Naive thymus-derived CD4-positive, alpha-beta T cell (primary cell): ENCODE data around the gene PRLH. TPM values are rescaled to one million over a fixed set of nuclear protein-coding genes. Genes with fewer than 3 reads are reported as not detected.
"Not testable (repeated sequence)": the region's sequence is repeated elsewhere in the genome, so short reads cannot be mapped to it uniquely, and the experiment has no call there.

Source experiments
- ATAC-seq: fragments of 150-1000 bp; cut with Tn5 transposase; 2 replicates; pipeline ENCODE4 v1.10.0; 2021; ENCODE audit warnings: mild to moderate bottlenecking, moderate library complexity
- CTCF ChIA-PET: fragments of 350-600 bp; sonication (Branson Sonifier 250); formaldehyde crosslinking; loops from one replicate; lab custom pipeline; 2021; ENCODE audit warnings: antibody characterized with exemption; lab: Charles Lee
- POLR2A ChIA-PET: fragments of 350-600 bp; sonication (Branson Sonifier 250); formaldehyde crosslinking; loops from one replicate; lab custom pipeline; 2021; ENCODE audit warnings: antibody characterized with exemption, inconsistent platforms; lab: Charles Lee
- DNase-seq, 9 donors: peaks; one replicate each; pipeline versions ENCODE4 v3.0.0 to v3.0.0-alpha.2; 2020 to 2022; ENCODE audit warnings: mixed read lengths in 1 of 9
- H3K27ac ChIP-seq: one replicate; pipeline ENCODE4 v1.7.0; 2013; ENCODE audit warnings: mild to moderate bottlenecking, low read depth, low read length, moderate library complexity
- H3K27me3 ChIP-seq, 2 donors: one replicate each; pipeline ENCODE4 v1.7.0; 2013; ENCODE audit warnings: low read length in 2 of 2, mild to moderate bottlenecking in 2 of 2, moderate library complexity in 2 of 2; ENCODE audit not compliant: control insufficient read depth in 2 of 2, insufficient read depth in 2 of 2
- H3K36me3 ChIP-seq, 3 experiments: 1 replicate in 2 of 3; 2 replicates in 1 of 3; pipeline ENCODE4 v1.7.0; 2013; ENCODE audit warnings: low read length in 3 of 3, mild to moderate bottlenecking in 3 of 3, moderate library complexity in 1 of 3; ENCODE audit not compliant: insufficient read depth in 3 of 3, control insufficient read depth in 2 of 3
- H3K4me1 ChIP-seq, 2 donors: one replicate each; pipeline ENCODE4 v1.7.0; 2013; ENCODE audit warnings: low read length in 2 of 2, mild to moderate bottlenecking in 2 of 2, moderate library complexity in 1 of 2; ENCODE audit not compliant: control insufficient read depth in 2 of 2, insufficient read depth in 2 of 2
- H3K4me3 ChIP-seq: 2 replicates; pipeline ENCODE4 v1.7.0; 2013; ENCODE audit warnings: mild to moderate bottlenecking, low read length
- H3K9me3 ChIP-seq, 3 experiments: 1 replicate in 2 of 3; 2 replicates in 1 of 3; pipeline ENCODE4 v1.7.0; 2013; ENCODE audit warnings: low read length in 3 of 3; ENCODE audit not compliant: control insufficient read depth in 2 of 3
- H3K27ac Mint-ChIP-seq, 9 donors: one replicate each; pipeline ENCODE4 v1.8.0; 2020 to 2022; ENCODE audit warnings: mixed read lengths in 9 of 9, mild to moderate bottlenecking in 8 of 9, moderate library complexity in 5 of 9, inconsistent platforms in 2 of 9
- H3K27me3 Mint-ChIP-seq, 5 donors: one replicate each; pipeline ENCODE4 v1.8.0; 2021 to 2022; ENCODE audit warnings: mixed read lengths in 5 of 5, mild to moderate bottlenecking in 1 of 5
- H3K36me3 Mint-ChIP-seq, 5 donors: one replicate each; pipeline ENCODE4 v1.8.0; 2020 to 2022; ENCODE audit warnings: mixed read lengths in 5 of 5, mild to moderate bottlenecking in 3 of 5, inconsistent platforms in 1 of 5
- H3K4me1 Mint-ChIP-seq, 7 donors: one replicate each; pipeline ENCODE4 v1.8.0; 2020 to 2022; ENCODE audit warnings: mixed read lengths in 7 of 7, mild to moderate bottlenecking in 3 of 7, inconsistent platforms in 1 of 7
- H3K4me3 Mint-ChIP-seq, 10 donors: one replicate each; pipeline ENCODE4 v1.8.0; 2020 to 2022; ENCODE audit warnings: mild to moderate bottlenecking in 10 of 10, mixed read lengths in 10 of 10, moderate library complexity in 6 of 10, inconsistent platforms in 2 of 10
- H3K9me3 Mint-ChIP-seq, 11 donors: one replicate each; pipeline ENCODE4 v1.8.0; 2020 to 2022; ENCODE audit warnings: mixed read lengths in 11 of 11, mild to moderate bottlenecking in 4 of 11, inconsistent platforms in 1 of 11, moderate library complexity in 1 of 11
- intact Hi-C, 2 donors: fragments of 100-400 bp; cut with micrococcal nuclease; formaldehyde crosslinking; loops; one replicate each; pipeline ENCODE4 v1.15.1; 2023
- polyA plus RNA-seq, 2 donors: library from polyadenylated mRNA; unstranded; fragments of 300-500 nt; fragmentation: Illumina TruSeq; gene quantifications; one replicate each; pipeline ENCODE4 v1.2.3, GENCODE V29; 2021
- total RNA-seq, 6 experiments: library from RNA in 5 of 6; stranded (reverse) in 5 of 6; gene quantifications; 1 replicate in 5 of 6; 2 replicates in 1 of 6; pipeline ENCODE4 v1.2.3 and lab custom pipeline; 2021 to 2026

Gene PRLH
- total and polyA plus RNA-seq, 7 experiments from 2014 or later = not detected

GRCh38 chr2:237603049-237603717 lies 36.8 kb downstream of the PRLH start:
- CTCF ChIA-PET = interaction anchor here (0.9 to 1.5 kb wide), 2 partner anchors 17 to 142 kb away, joined by 3 to 7 read pairs; no protein-coding TSS in a partner anchor
- ATAC-seq = no peak
- Histone ChIP-seq H3K27ac (peak overlapping the region; percentile 88), H3K27me3 (no peaks in the 10 kb centered on the region), H3K9me3 (no peaks in the 10 kb centered on the region), H3K36me3 (no peaks in the 10 kb centered on the region), H3K4me1 (peaks cover 8 to 23% of the 10 kb centered on the region in 2 donors), H3K4me3 (peak overlapping the region; percentile 33)
- Mint-ChIP-seq H3K9me3 (peaks cover 0 to 3% (median 0%) of the 10 kb centered on the region in 11 donors), H3K4me3 (peak overlapping the region; percentile 64 to 85 (median 73)), H3K27ac (peak overlapping the region; percentile 93 to 99 (median 97)), H3K36me3 (no peaks in the 10 kb centered on the region), H3K27me3 (peaks cover 0 to 5% (median 0%) of the 10 kb centered on the region in 5 donors), H3K4me1 (peaks cover 22 to 43% (median 38%) of the 10 kb centered on the region in 7 donors)
- intact Hi-C loops = loop anchor here (1.0 to 10.0 kb wide), 9 partner anchors 24 to 178 kb away; partner anchors contain the start of gene LRRFIP1 (in 1 of the 2)
- POLR2A ChIA-PET = interaction anchor here (1.0 to 2.4 kb wide), 3 partner anchors 10 to 517 kb away, joined by 3 to 6 read pairs (median 6); partner anchors contain the start of gene COPS8
- no peak for DNase-seq

GRCh38 chr2:237603718-237604362 lies 37.5 kb downstream of the PRLH start:
- ATAC-seq (peak; percentile 98), DNase-seq (peak; percentile 39 to 91 (median 84))
- Histone ChIP-seq H3K27ac (peak overlapping the region; percentile 88), H3K9me3 (no peaks in the 10 kb centered on the region), H3K27me3 (no peaks in the 10 kb centered on the region), H3K4me3 (peak overlapping the region; percentile 38), H3K36me3 (no peaks in the 10 kb centered on the region), H3K4me1 (peaks cover 8 to 23% of the 10 kb centered on the region in 2 donors)
- Mint-ChIP-seq H3K4me3 (peak overlapping the region; percentile 64 to 85 (median 73)), H3K36me3 (no peaks in the 10 kb centered on the region), H3K9me3 (peaks cover 0 to 1% (median 0%) of the 10 kb centered on the region in 11 donors), H3K27ac (peak overlapping the region; percentile 93 to 99 (median 97)), H3K27me3 (peaks cover 0 to 11% (median 0%) of the 10 kb centered on the region in 5 donors), H3K4me1 (peaks cover 18 to 42% (median 37%) of the 10 kb centered on the region in 7 donors)
- ChIA-PET CTCF (interaction anchor here (0.7 to 1.2 kb wide), 2 partner anchors 12 to 182 kb away, joined by 3 to 4 read pairs; no protein-coding TSS in a partner anchor), POLR2A (interaction anchor here (0.7 to 2.4 kb wide), 5 partner anchors 22 to 518 kb away, joined by 3 to 6 read pairs (median 6); partner anchors contain the start of gene COPS8)
- intact Hi-C loops = loop anchor here (1.0 to 10.0 kb wide), 9 partner anchors 23 to 179 kb away; partner anchors contain the start of gene LRRFIP1 (in 1 of the 2)

- peaks cover 0 to 11% (median 0%) of the 10 kb centered on the region in 5 donors for H3K27me3 Mint-ChIP-seq
- no peaks in the 10 kb centered on the region for H3K27me3 ChIP-seq
- no peaks in the 10 kb centered on the region for H3K36me3 Mint-ChIP-seq
- ChIA-PET POLR2A (interaction anchor here (0.7 to 2.4 kb wide), 5 partner anchors 22 to 518 kb away, joined by 3 to 6 read pairs (median 6); partner anchors contain the start of gene COPS8), CTCF (interaction anchor here (0.7 to 1.2 kb wide), 2 partner anchors 12 to 183 kb away, joined by 3 to 4 read pairs; no protein-coding TSS in a partner anchor)
- intact Hi-C loops = loop anchor here (5.0 to 10.0 kb wide), 2 partner anchors 93 to 180 kb away; no protein-coding TSS in a partner anchor
- no peaks in the 10 kb centered on the region for H3K9me3 ChIP-seq
- H3K27ac Mint-ChIP-seq = peak overlapping the region; percentile 93 to 99 (median 97)
- no peak overlapping the region for H3K4me3 ChIP-seq
- DNase-seq (no peak), ATAC-seq (no peak)
- H3K27ac ChIP-seq = peak overlapping the region; percentile 88
- peak overlapping the region in 4 of 10 donors; percentile 67 to 81 (median 78) for H3K4me3 Mint-ChIP-seq
- peaks cover 0 to 1% (median 0%) of the 10 kb centered on the region in 11 donors for H3K9me3 Mint-ChIP-seq
- H3K4me1 Mint-ChIP-seq = peaks cover 18 to 39% (median 36%) of the 10 kb centered on the region in 7 donors
- peaks cover 8 to 23% of the 10 kb centered on the region in 2 donors for H3K4me1 ChIP-seq
- no peaks in the 10 kb centered on the region for H3K36me3 ChIP-seq
These were observed 38.0 kb downstream of the PRLH start for GRCh38 chr2:237604391-237604790.

GRCh38 chr2:237604960-237605359 lies 38.6 kb downstream of the PRLH start:
- H3K9me3 ChIP-seq = no peaks in the 10 kb centered on the region
- Mint-ChIP-seq H3K27ac (peak overlapping the region; percentile 67 to 98 (median 94)), H3K4me3 (peak overlapping the region in 4 of 10 donors; percentile 20 to 43 (median 31)), H3K4me1 (peaks cover 18 to 38% (median 36%) of the 10 kb centered on the region in 7 donors), H3K36me3 (no peaks in the 10 kb centered on the region), H3K9me3 (peaks cover 0 to 1% (median 0%) of the 10 kb centered on the region in 11 donors), H3K27me3 (peaks cover 0 to 14% (median 0%) of the 10 kb centered on the region in 5 donors)
- CTCF ChIA-PET = interaction anchor here (1.2 kb wide), 1 partner anchor 13 kb away, joined by 4 read pairs; no protein-coding TSS in a partner anchor
- H3K4me3 ChIP-seq = no peak overlapping the region
- H3K27ac ChIP-seq = peak overlapping the region; percentile 88
- no peak for DNase-seq
- no peak for ATAC-seq
- H3K36me3 ChIP-seq = no peaks in the 10 kb centered on the region
- H3K27me3 ChIP-seq = no peaks in the 10 kb centered on the region
- intact Hi-C loops = loop anchor here (5.0 to 10.0 kb wide), 2 partner anchors 92 to 180 kb away; no protein-coding TSS in a partner anchor
- H3K4me1 ChIP-seq = peaks cover 8 to 23% of the 10 kb centered on the region in 2 donors
- POLR2A ChIA-PET = interaction anchor here (1.1 to 2.4 kb wide), 2 partner anchors 68 to 519 kb away, joined by 3 to 6 read pairs; partner anchors contain the start of gene COPS8

GRCh38 chr2:237606522-237606921 lies 40.1 kb downstream of the PRLH start:
- H3K4me3 Mint-ChIP-seq, CTCF ChIA-PET, H3K9me3 Mint-ChIP-seq, H3K36me3 Mint-ChIP-seq, H3K9me3 ChIP-seq, DNase-seq, ATAC-seq, H3K4me3 ChIP-seq, H3K27me3 ChIP-seq, H3K27ac ChIP-seq, H3K36me3 ChIP-seq: not testable (repeated sequence)
- Mint-ChIP-seq H3K27ac (peak overlapping the region in 3 of 9 donors; percentile 53 to 90 (median 79)), H3K4me1 (peaks cover 18 to 38% (median 34%) of the 10 kb centered on the region in 7 donors), H3K27me3 (peaks cover 0 to 18% (median 0%) of the 10 kb centered on the region in 5 donors)
- intact Hi-C loops = loop anchor here in 1 of 2 donors (10.0 kb wide), 1 partner anchor 182 kb away; no protein-coding TSS in a partner anchor
- H3K4me1 ChIP-seq = peaks cover 8 to 23% of the 10 kb centered on the region in 2 donors
- POLR2A ChIA-PET = interaction anchor here (1.3 kb wide), 1 partner anchor 128 kb away, joined by 3 read pairs; no protein-coding TSS in a partner anchor
